NB4 (cell line): ENCODE data around the gene IRX4.

Experiments
- DNase-seq: peaks from one replicate; pipeline ENCODE4 v3.0.0; 2010; ENCODE audit warnings: low read depth
- H3K4me3 ChIP-seq: one replicate; pipeline ENCODE4 v1.5.1; 2011; ENCODE audit warnings: mild to moderate bottlenecking, low read depth, low read length, moderate library complexity
- MAX ChIP-seq: IDR thresholded peaks from 2 replicates; pipeline ENCODE4 v1.6.1; 2011; ENCODE audit warnings: low read depth, low read length
- MYC ChIP-seq: IDR thresholded peaks from 2 replicates; pipeline ENCODE4 v1.6.1; 2011; ENCODE audit warnings: low read depth, low read length
- POLR2A ChIP-seq: IDR thresholded peaks from 2 replicates; pipeline ENCODE4 v1.6.1; 2011; ENCODE audit warnings: mild to moderate bottlenecking; ENCODE audit not compliant: insufficient read length; ENCODE audit errors: extremely low read depth
- TF ChIP-seq, protein P1 (sequence below): IDR thresholded peaks from one replicate; pipeline ENCODE4 v1.5.1; 2012; ENCODE audit warnings: low read depth, low read length

IRX4 gene

DNA sequence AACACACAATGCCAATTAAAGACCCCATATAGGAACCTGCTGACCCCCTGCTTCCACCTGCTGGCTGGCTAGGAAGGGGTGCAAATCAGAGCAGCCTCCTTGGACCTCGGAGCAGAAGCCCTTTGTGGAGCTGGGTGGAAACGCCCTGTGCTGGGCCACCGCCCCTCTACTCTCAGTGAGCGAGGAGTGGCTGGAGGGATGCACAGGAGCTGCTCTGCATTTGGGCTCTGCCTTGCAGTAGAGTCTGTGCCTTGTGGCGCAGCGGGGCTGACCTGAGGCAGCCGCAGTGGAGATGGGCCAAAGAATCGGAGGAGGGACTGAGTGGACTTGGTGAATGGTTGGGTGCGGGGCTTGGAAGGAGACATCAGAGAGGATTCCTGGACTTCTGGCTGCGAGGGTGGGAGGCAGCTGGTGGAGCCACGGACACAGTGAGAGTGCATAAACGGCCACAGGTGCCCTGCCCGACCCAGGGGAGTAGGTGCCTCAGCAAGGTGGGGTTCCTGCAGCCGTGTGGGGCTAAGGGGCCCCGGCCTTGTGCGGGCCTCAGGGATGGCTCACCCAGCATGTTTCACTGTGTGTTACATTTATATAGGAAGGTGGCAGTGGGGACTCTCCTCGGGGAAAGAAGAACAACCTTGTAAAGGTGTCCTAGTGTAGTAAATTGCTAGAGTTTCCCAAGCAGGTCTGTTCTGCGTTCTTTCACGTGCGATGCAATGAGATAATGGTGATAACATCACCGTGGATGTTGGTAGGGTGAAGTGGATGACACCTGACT lies 14.1 kb upstream of the IRX4 start:
- TF ChIP-seq MAX = no peak
- no peak overlapping the region for H3K4me3 ChIP-seq
- DNase-seq = no peak

DNA sequence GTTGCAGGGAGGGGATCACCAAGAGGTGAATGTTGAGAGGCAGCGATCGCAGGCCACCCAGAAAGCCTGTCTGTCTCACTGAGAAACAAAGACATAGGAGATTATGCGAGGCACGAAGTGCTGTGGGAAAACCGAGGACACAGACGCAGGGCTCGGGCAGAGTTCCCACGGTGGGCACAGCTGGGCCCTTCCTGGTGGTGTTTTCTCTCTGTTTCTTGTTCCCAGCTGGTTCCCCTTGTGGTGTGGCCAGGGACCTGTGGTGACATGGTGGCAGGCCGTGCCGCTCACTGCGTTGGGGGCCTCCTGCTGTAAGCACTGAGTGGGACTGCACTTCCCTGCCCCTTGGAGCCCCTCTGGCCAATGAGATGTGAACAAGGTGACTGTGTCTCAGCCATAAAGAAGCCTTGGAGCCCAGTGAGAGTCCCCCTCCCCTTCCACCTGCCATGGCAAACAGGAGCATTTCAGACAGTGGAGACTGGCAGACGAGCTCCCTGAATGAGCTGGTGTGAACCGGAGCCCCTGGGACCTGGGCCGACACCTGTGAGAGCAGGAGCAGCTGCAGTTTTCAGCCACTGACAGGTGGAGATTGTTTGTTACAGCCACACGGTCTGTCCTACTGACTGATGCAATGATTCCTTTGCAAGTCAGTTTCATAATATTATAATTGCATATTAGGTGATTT lies 13.2 kb upstream of the IRX4 start:
- H3K4me3 ChIP-seq = no peak overlapping the region
- TF ChIP-seq MYC = no peak
- TF ChIP-seq MAX = no peak
- TF ChIP-seq POLR2A = no peak
- TF ChIP-seq, protein P1, sequence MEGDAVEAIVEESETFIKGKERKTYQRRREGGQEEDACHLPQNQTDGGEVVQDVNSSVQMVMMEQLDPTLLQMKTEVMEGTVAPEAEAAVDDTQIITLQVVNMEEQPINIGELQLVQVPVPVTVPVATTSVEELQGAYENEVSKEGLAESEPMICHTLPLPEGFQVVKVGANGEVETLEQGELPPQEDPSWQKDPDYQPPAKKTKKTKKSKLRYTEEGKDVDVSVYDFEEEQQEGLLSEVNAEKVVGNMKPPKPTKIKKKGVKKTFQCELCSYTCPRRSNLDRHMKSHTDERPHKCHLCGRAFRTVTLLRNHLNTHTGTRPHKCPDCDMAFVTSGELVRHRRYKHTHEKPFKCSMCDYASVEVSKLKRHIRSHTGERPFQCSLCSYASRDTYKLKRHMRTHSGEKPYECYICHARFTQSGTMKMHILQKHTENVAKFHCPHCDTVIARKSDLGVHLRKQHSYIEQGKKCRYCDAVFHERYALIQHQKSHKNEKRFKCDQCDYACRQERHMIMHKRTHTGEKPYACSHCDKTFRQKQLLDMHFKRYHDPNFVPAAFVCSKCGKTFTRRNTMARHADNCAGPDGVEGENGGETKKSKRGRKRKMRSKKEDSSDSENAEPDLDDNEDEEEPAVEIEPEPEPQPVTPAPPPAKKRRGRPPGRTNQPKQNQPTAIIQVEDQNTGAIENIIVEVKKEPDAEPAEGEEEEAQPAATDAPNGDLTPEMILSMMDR = no peak
- no peak for DNase-seq

DNA sequence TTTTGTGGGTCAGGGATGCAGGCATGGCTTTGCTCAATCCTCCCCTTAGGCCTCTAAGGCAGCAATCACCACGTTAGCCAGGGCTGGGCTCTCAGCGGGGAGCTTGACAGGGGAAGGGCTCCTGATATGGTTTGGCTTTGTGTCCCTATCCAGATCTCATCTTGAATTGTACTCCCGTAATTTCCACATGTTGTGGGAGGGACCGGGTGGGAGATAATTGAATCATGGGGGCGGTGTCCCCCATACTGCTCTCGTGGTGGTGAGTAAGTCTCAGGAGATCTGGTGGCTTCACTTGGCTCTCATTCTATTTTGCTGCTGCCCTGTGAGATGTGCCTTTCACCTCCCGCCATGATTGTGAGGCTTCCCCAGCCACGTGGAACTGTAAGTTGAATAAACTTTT lies 11.5 kb upstream of the IRX4 start:
- TF ChIP-seq POLR2A = no peak
- no peak for TF ChIP-seq MYC
- TF ChIP-seq, protein P1 = no peak
- no peak for TF ChIP-seq MAX
- H3K4me3 ChIP-seq = no peak overlapping the region
- no peak for DNase-seq

DNA sequence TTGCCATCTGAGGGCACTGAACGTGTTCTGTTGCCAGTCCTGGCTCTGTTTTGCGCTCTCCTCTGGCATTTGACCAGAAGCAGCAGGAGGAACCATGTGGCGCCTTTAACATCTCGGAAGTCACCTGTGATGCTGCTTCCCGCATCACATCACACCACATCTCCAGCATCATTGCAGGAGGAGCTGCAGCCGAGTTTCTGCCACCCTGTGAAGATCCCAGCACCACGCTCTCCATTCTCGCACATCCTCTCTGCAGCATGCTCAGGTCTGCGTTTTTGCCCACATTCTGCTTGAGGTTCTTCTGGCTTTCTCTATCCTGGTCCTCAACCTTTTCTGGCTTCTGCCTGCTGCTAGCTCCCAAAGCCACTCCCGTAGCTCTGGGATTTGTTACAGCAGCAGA lies 11.0 kb upstream of the IRX4 start:
- DNase-seq = no peak
- H3K4me3 ChIP-seq = no peak overlapping the region
- TF ChIP-seq, protein P1 = no peak
- TF ChIP-seq MAX (no peak), MYC (no peak), POLR2A (no peak)

DNA sequence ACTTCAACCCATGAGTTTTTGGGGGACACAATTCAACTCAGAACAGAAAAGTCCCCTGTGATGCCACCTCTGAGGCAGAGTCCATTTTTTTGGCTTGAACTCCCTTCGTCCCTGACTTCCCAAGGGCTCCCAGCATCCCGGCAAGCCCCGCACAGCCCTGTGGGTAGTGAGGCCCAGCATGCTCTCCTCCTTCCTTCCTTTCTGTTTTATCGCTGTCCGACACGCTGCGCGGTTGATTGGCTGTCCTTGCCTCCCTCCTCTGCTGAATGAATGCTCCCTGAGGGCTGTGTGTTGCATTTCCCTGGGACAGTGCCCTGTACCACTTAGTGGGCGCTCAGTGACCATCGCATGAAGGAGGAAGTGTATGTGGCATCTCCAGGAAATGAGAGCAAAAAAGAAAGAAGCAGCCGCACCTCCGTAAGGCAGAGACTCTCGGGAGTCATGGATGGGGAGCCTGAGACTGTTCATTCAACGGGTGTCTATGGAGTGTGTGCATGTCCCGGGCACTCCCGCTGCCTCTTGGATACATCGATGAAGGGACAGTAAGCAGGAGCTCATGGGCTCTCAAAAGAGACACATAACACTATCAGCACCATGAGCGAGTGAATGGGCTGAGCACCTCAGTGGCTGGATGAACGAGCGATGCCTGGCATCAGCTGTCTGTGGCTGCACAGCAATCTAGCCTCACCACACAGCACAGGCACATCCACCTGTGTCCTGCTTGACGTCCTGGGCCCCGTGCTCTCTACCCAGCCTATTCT lies 10.1 kb upstream of the IRX4 start:
- H3K4me3 ChIP-seq = no peak overlapping the region
- TF ChIP-seq, protein P1 = no peak
- TF ChIP-seq POLR2A (no peak), MYC (no peak), MAX (no peak)
- no peak for DNase-seq

- no peak overlapping the region for H3K4me3 ChIP-seq
- no peak for DNase-seq
- no peak for TF ChIP-seq MAX
- TF ChIP-seq MYC = no peak
- TF ChIP-seq, protein P1 = no peak
- no peak for TF ChIP-seq POLR2A
These were observed 9.5 kb upstream of the IRX4 start for GRCh38 chr5:1892211-1892610.
